HL-60 (cell line): ENCODE measurements around the gene KIF24.

ENCODE experiments used
- DNase-seq, 2 experiments: peaks; one replicate each; pipeline ENCODE4 v3.0.0-alpha.2; 2010 to 2020; ENCODE audit warnings: low read depth in 1 of 2, low spot score in 1 of 2
- H3K27ac ChIP-seq: fragments of 250-450 bp; sonication (Bioruptor Pico); replicated peaks from 2 replicates; pipeline ENCODE4 v1.5.1; 2020; ENCODE audit warnings: mild to moderate bottlenecking, moderate library complexity
- H3K27me3 ChIP-seq: fragments of 250-450 bp; sonication (Bioruptor Pico); 2 replicates; pipeline ENCODE4 v1.5.1; 2021; ENCODE audit warnings: mild to moderate bottlenecking, moderate library complexity; ENCODE audit not compliant: insufficient read depth, poor library complexity, severe bottlenecking
- H3K4me3 ChIP-seq: replicated peaks from 2 replicates; pipeline ENCODE4 v1.5.1; 2011; ENCODE audit warnings: mild to moderate bottlenecking, control low read depth, low read length; ENCODE audit not compliant: insufficient read depth
- CTCF ChIP-seq: IDR thresholded peaks from one replicate; pipeline ENCODE4 v1.5.1; 2011; ENCODE audit warnings: low read length, control low read depth, inconsistent platforms; ENCODE audit not compliant: insufficient read depth
- GABPA ChIP-seq: IDR thresholded peaks from 2 replicates; pipeline ENCODE4 v1.6.1; 2012; ENCODE audit warnings: low read depth
- POLR2AphosphoS5 ChIP-seq: IDR thresholded peaks from 2 replicates; pipeline ENCODE4 v1.6.1; 2012; ENCODE audit warnings: low read depth
- REST ChIP-seq: IDR thresholded peaks from 2 replicates; pipeline ENCODE4 v1.6.1; 2012; ENCODE audit warnings: low read depth; ENCODE audit not compliant: insufficient replicate concordance
- SPI1 ChIP-seq: IDR thresholded peaks from 2 replicates; pipeline ENCODE4 v1.6.1; 2012; ENCODE audit warnings: low read depth, mild to moderate bottlenecking, borderline replicate concordance

The KIF24 gene

GRCh38 chr9:34292552-34292951 is 36.5 kb downstream of the KIF24 start:
- Histone ChIP-seq H3K27me3 (no peaks in the 10 kb centered on the region), H3K4me3 (no peak overlapping the region), H3K27ac (no peak overlapping the region)
- TF ChIP-seq GABPA (no peak), REST (no peak), SPI1 (no peak), CTCF (no peak), POLR2AphosphoS5 (no peak)
- no peak for DNase-seq

- no peak for DNase-seq
- H3K27me3 ChIP-seq, result no peaks in the 10 kb centered on the region
- no peak overlapping the region for H3K4me3 ChIP-seq
- no peak for TF ChIP-seq SPI1
- no peak for TF ChIP-seq REST
- TF ChIP-seq POLR2AphosphoS5, result no peak
- no peak for TF ChIP-seq GABPA
- TF ChIP-seq CTCF, result no peak
- no peak overlapping the region for H3K27ac ChIP-seq
Observed at GRCh38 chr9:34291423-34291822, 37.6 kb downstream of the KIF24 start.

- TF ChIP-seq GABPA (no peak), CTCF (no peak), POLR2AphosphoS5 (no peak), SPI1 (no peak), REST (no peak)
- Histone ChIP-seq H3K27ac (no peak overlapping the region), H3K4me3 (no peak overlapping the region), H3K27me3 (no peaks in the 10 kb centered on the region)
- DNase-seq, result peak in 1 of 2 experiments; percentile 14
Observed at GRCh38 chr9:34291023-34291422, 38.0 kb downstream of the KIF24 start.
